ENCODE measurements around the gene CCDC107.
"Not testable (repeated sequence)": the region's sequence is repeated elsewhere in the genome, so short reads cannot be mapped to it uniquely, and the experiment has no call there.

Gene CCDC107

GRCh38 chr9:35618325-35618727 lies 39.8 kb upstream of the CCDC107 start, which contains the start of gene CD72:
CD72 (minus strand) TSS chr9:35618413; CDS start chr9:35618303, 110 bp downstream.
- Histone ChIP-seq H3K27ac (ENCODE audit: low read depth, low read length) (no peak within 1 kb of the TSS), H3K27me3 (ENCODE audit: insufficient read depth, low read length) (peaks cover 46% of the 10 kb centered on the region), H3K36me3 (ENCODE audit: insufficient read depth, low read length) (no peaks in the 10 kb centered on the region), H3K4me3 (ENCODE audit: low read length) (peak within 1 kb of the TSS; percentile 69), H3K4me1 (ENCODE audit: insufficient read depth, low read length) (0 out of 2 replicates have a peak, but pooled peaks cover 6% of the 10 kb centered on the region), H3K9me3 (ENCODE audit: insufficient read depth, low read depth, low read length) (no peaks in the 10 kb centered on the region), H3K9ac (ENCODE audit: low read depth, low read length) (peak within 1 kb of the TSS; percentile 54)
- WGBS = 90% methylated on average over 7 of the region's 7 CpGs

- 89% methylated on average over 17 of the region's 17 CpGs for WGBS
- H3K36me3 ChIP-seq (ENCODE audit: insufficient read depth, low read length) = no peaks in the 10 kb centered on the region
- no peak overlapping the region for H3K27ac ChIP-seq (ENCODE audit: low read depth, low read length)
- no peak overlapping the region for H3K4me3 ChIP-seq (ENCODE audit: low read length)
- H3K9ac ChIP-seq (ENCODE audit: low read depth, low read length) = no peak overlapping the region
- peaks cover 46% of the 10 kb centered on the region for H3K27me3 ChIP-seq (ENCODE audit: insufficient read depth, low read length)
- H3K4me1 ChIP-seq (ENCODE audit: insufficient read depth, low read length) = 0 out of 2 replicates have a peak, but pooled peaks cover 6% of the 10 kb centered on the region
- H3K9me3 ChIP-seq (ENCODE audit: insufficient read depth, low read depth, low read length) = no peaks in the 10 kb centered on the region
Observed at GRCh38 chr9:35618854-35619799, 39.0 kb upstream of the CCDC107 start.

- Histone ChIP-seq H3K27me3 (ENCODE audit: insufficient read depth, low read length) (peaks cover 44% of the 10 kb centered on the region), H3K4me1 (ENCODE audit: insufficient read depth, low read length) (0 out of 2 replicates have a peak, but pooled peaks cover 6% of the 10 kb centered on the region), H3K36me3 (ENCODE audit: insufficient read depth, low read length) (no peaks in the 10 kb centered on the region), H3K9me3 (ENCODE audit: insufficient read depth, low read depth, low read length) (no peaks in the 10 kb centered on the region), H3K4me3 (ENCODE audit: low read length) (no peak overlapping the region), H3K9ac (ENCODE audit: low read depth, low read length) (no peak overlapping the region), H3K27ac (ENCODE audit: low read depth, low read length) (no peak overlapping the region)
- WGBS = 91% methylated on average over 2 of the region's 2 CpGs
Observed at GRCh38 chr9:35619800-35620158, 38.3 kb upstream of the CCDC107 start.

GRCh38 chr9:35627575-35627974 lies 30.5 kb upstream of the CCDC107 start:
- Histone ChIP-seq H3K27ac (ENCODE audit: low read depth, low read length) (no peak overlapping the region), H3K4me1 (ENCODE audit: insufficient read depth, low read length) (no peaks in the 10 kb centered on the region), H3K36me3 (ENCODE audit: insufficient read depth, low read length) (no peaks in the 10 kb centered on the region), H3K9ac (ENCODE audit: low read depth, low read length) (no peak overlapping the region), H3K4me3 (ENCODE audit: low read length) (no peak overlapping the region), H3K27me3 (ENCODE audit: insufficient read depth, low read length) (no peaks in the 10 kb centered on the region), H3K9me3 (ENCODE audit: insufficient read depth, low read depth, low read length) (no peaks in the 10 kb centered on the region)
- WGBS = 89% methylated on average over 2 of the region's 2 CpGs

- H3K27me3 ChIP-seq (ENCODE audit: insufficient read depth, low read length) = no peaks in the 10 kb centered on the region
- H3K9me3 ChIP-seq (ENCODE audit: insufficient read depth, low read depth, low read length) = no peaks in the 10 kb centered on the region
- H3K36me3 ChIP-seq (ENCODE audit: insufficient read depth, low read length) = no peaks in the 10 kb centered on the region
- H3K4me3 ChIP-seq (ENCODE audit: low read length) = no peak overlapping the region
- H3K27ac ChIP-seq (ENCODE audit: low read depth, low read length) = no peak overlapping the region
- WGBS = 92% methylated on average over 6 of the region's 6 CpGs
- H3K4me1 ChIP-seq (ENCODE audit: insufficient read depth, low read length) = no peaks in the 10 kb centered on the region
- no peak overlapping the region for H3K9ac ChIP-seq (ENCODE audit: low read depth, low read length)
Observed at GRCh38 chr9:35628389-35628991, 29.6 kb upstream of the CCDC107 start.

GRCh38 chr9:35629597-35629996 lies 28.5 kb upstream of the CCDC107 start:
- no peak overlapping the region for H3K27ac ChIP-seq (ENCODE audit: low read depth, low read length)
- H3K4me1 ChIP-seq (ENCODE audit: insufficient read depth, low read length) = no peaks in the 10 kb centered on the region

GRCh38 chr9:35635730-35636129 lies 22.4 kb upstream of the CCDC107 start:
- no peak overlapping the region for H3K27ac ChIP-seq (ENCODE audit: low read depth, low read length)
- H3K36me3 ChIP-seq (ENCODE audit: insufficient read depth, low read length) = no peaks in the 10 kb centered on the region
- H3K4me3 ChIP-seq (ENCODE audit: low read length) = no peak overlapping the region
- H3K27me3 ChIP-seq (ENCODE audit: insufficient read depth, low read length) = no peaks in the 10 kb centered on the region
- no peaks in the 10 kb centered on the region for H3K9me3 ChIP-seq (ENCODE audit: insufficient read depth, low read depth, low read length)
- no peaks in the 10 kb centered on the region for H3K4me1 ChIP-seq (ENCODE audit: insufficient read depth, low read length)
- H3K9ac ChIP-seq (ENCODE audit: low read depth, low read length) = no peak overlapping the region

More at GRCh38 chr9:35629597-35629996, 28.5 kb upstream of the CCDC107 start:
- WGBS = 89% methylated on average over 5 of the region's 5 CpGs
- no peaks in the 10 kb centered on the region for H3K36me3 ChIP-seq (ENCODE audit: insufficient read depth, low read length)
- H3K4me3 ChIP-seq (ENCODE audit: low read length) = no peak overlapping the region
- H3K27me3 ChIP-seq (ENCODE audit: insufficient read depth, low read length) = no peaks in the 10 kb centered on the region
- H3K9ac ChIP-seq (ENCODE audit: low read depth, low read length) = no peak overlapping the region
- H3K9me3 ChIP-seq (ENCODE audit: insufficient read depth, low read depth, low read length) = no peaks in the 10 kb centered on the region

- Histone ChIP-seq H3K27me3 (ENCODE audit: insufficient read depth, low read length) (no peaks in the 10 kb centered on the region), H3K4me1 (ENCODE audit: insufficient read depth, low read length) (no peaks in the 10 kb centered on the region), H3K4me3 (ENCODE audit: low read length) (no peak overlapping the region), H3K36me3 (ENCODE audit: insufficient read depth, low read length) (no peaks in the 10 kb centered on the region), H3K9ac (ENCODE audit: low read depth, low read length) (no peak overlapping the region), H3K27ac (ENCODE audit: low read depth, low read length) (no peak overlapping the region), H3K9me3 (ENCODE audit: insufficient read depth, low read depth, low read length) (no peaks in the 10 kb centered on the region)
- 93% methylated on average over 8 of the region's 9 CpGs for WGBS
Observed at GRCh38 chr9:35636135-35636876, 21.8 kb upstream of the CCDC107 start.

- H3K4me1 ChIP-seq (ENCODE audit: insufficient read depth, low read length) = not testable (repeated sequence)
Observed at GRCh38 chr9:35636877-35637246, 21.2 kb upstream of the CCDC107 start.

GRCh38 chr9:35637427-35637955 lies 20.6 kb upstream of the CCDC107 start:
- not testable (repeated sequence) for H3K27ac ChIP-seq (ENCODE audit: low read depth, low read length); H3K4me1 ChIP-seq (ENCODE audit: insufficient read depth, low read length); H3K9me3 ChIP-seq (ENCODE audit: insufficient read depth, low read depth, low read length); H3K9ac ChIP-seq (ENCODE audit: low read depth, low read length); H3K27me3 ChIP-seq (ENCODE audit: insufficient read depth, low read length); H3K36me3 ChIP-seq (ENCODE audit: insufficient read depth, low read length); H3K4me3 ChIP-seq (ENCODE audit: low read length)
- WGBS = 95% methylated on average over 9 of the region's 9 CpGs

More at GRCh38 chr9:35636877-35637246, 21.2 kb upstream of the CCDC107 start:
- not testable (repeated sequence) for H3K36me3 ChIP-seq (ENCODE audit: insufficient read depth, low read length); H3K9me3 ChIP-seq (ENCODE audit: insufficient read depth, low read depth, low read length); H3K27me3 ChIP-seq (ENCODE audit: insufficient read depth, low read length); H3K9ac ChIP-seq (ENCODE audit: low read depth, low read length); H3K4me3 ChIP-seq (ENCODE audit: low read length); H3K27ac ChIP-seq (ENCODE audit: low read depth, low read length)
- WGBS = 97% methylated on average over 6 of the region's 6 CpGs

GRCh38 chr9:35638751-35639150 lies 19.3 kb upstream of the CCDC107 start:
- WGBS = 86% methylated on average over 5 of the region's 8 CpGs

More at GRCh38 chr9:35638751-35639150, 19.3 kb upstream of the CCDC107 start:
- not testable (repeated sequence) for H3K9me3 ChIP-seq (ENCODE audit: insufficient read depth, low read depth, low read length); H3K9ac ChIP-seq (ENCODE audit: low read depth, low read length); H3K36me3 ChIP-seq (ENCODE audit: insufficient read depth, low read length); H3K27me3 ChIP-seq (ENCODE audit: insufficient read depth, low read length); H3K4me1 ChIP-seq (ENCODE audit: insufficient read depth, low read length); H3K27ac ChIP-seq (ENCODE audit: low read depth, low read length); H3K4me3 ChIP-seq (ENCODE audit: low read length)
